GM21723 (cell line): ENCODE data around the gene RRP12.
"Not testable (repeated sequence)": the region's sequence is repeated elsewhere in the genome, so short reads cannot be mapped to it uniquely, and the experiment has no call there.

Source experiments
- ATAC-seq: cut with Tn5 transposase; IDR thresholded peaks from one replicate; pipeline ENCODE4 v1.9.1; 2021; ENCODE audit warnings: mild to moderate bottlenecking, moderate library complexity; ENCODE audit not compliant: unreplicated experiment

RRP12 gene

GRCh38 chr10:97407211-97407951, 6.2 kb upstream of the RRP12 start:
- peak; percentile 96 for ATAC-seq

GRCh38 chr10:97406483-97406882, 5.3 kb upstream of the RRP12 start:
- ATAC-seq: not testable (repeated sequence)

- no peak for ATAC-seq
Observed at GRCh38 chr10:97406064-97406463, 4.9 kb upstream of the RRP12 start.

- no peak for ATAC-seq
Observed at GRCh38 chr10:97404044-97404443, 2.9 kb upstream of the RRP12 start.

GRCh38 chr10:97401455-97401919, 347 bp upstream of the RRP12 start:
- ATAC-seq: no peak

- ATAC-seq: no peak
Observed at GRCh38 chr10:97399843-97400545, 1.1 kb downstream of the RRP12 start.

- ATAC-seq: no peak
Observed at GRCh38 chr10:97396056-97396455, 5.1 kb downstream of the RRP12 start.

GRCh38 chr10:97393034-97393573, 8.0 kb downstream of the RRP12 start:
- ATAC-seq: no peak

GRCh38 chr10:97390091-97390490, 11.0 kb downstream of the RRP12 start:
- ATAC-seq: no peak

- no peak for ATAC-seq
Observed at GRCh38 chr10:97388152-97388551, 13.0 kb downstream of the RRP12 start.

GRCh38 chr10:97385565-97385964, 15.6 kb downstream of the RRP12 start:
- no peak for ATAC-seq

GRCh38 chr10:97384641-97385040, 16.5 kb downstream of the RRP12 start:
- ATAC-seq: no peak

- ATAC-seq: no peak
Observed at GRCh38 chr10:97384156-97384555, 17.0 kb downstream of the RRP12 start.

GRCh38 chr10:97383159-97383558, 18.0 kb downstream of the RRP12 start:
- no peak for ATAC-seq

- no peak for ATAC-seq
Observed at GRCh38 chr10:97381626-97382025, 19.5 kb downstream of the RRP12 start.

- no peak for ATAC-seq
Observed at GRCh38 chr10:97380516-97380915, 20.6 kb downstream of the RRP12 start.

GRCh38 chr10:97378933-97379921, 21.9 kb downstream of the RRP12 start:
- no peak for ATAC-seq

- no peak for ATAC-seq
Observed at GRCh38 chr10:97376413-97376812, 24.7 kb downstream of the RRP12 start.

GRCh38 chr10:97373456-97373855, 27.7 kb downstream of the RRP12 start:
- no peak for ATAC-seq

GRCh38 chr10:97372233-97372875, 28.8 kb downstream of the RRP12 start:
- no peak for ATAC-seq
